22Rv1 (cell line): Measurements from ENCODE around the gene TIMM22.

ENCODE experiments used
- ZFX ChIP-seq: fragments of 450-650 bp; IDR thresholded peaks from 2 replicates; pipeline ENCODE4 v1.6.1; 2017; ENCODE audit warnings: antibody characterized with exemption, borderline replicate concordance
- TF ChIP-seq, protein P1 (sequence below): fragments of 450-650 bp; IDR thresholded peaks from 2 replicates; pipeline ENCODE4 v1.5.1; 2017; ENCODE audit warnings: mild to moderate bottlenecking

DNA sequence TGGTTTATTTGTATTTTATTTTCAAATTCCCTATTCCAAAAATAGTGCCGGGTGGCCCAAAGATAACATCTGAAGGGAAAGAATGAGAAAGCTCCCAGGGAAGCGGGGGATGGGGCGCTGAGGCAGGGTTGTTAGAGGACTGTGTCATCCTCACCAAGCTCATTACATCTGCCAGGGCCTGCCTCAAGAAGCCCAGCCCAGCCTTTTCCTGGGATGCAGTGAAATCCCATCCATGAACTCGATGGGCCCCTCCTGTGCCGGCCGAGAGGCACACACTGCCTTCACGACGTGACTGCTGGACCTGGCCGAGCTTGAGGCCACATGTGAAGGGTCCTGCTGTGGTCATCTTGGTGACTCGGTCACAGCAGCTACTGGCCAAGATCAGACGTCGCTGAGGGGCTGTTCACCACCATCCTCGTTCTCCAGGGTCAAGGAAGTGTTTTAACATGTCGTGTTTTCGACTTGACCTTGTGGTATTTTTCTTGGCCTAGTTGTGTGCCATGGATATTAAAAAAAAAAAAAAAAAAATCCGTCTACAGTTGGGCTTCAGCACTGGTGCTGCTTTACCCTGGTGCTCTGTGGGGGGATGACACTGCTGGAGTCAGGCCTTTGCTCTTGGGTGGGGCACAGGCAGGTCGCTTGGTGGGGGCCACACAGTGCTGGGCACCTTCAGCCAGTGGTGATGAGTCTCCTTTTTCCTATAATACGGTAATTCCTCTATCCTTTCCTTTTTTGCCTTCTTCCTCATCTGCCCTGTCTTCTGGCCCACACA lies 4.9 kb downstream of the TIMM22 start:
- TF ChIP-seq, protein P1, sequence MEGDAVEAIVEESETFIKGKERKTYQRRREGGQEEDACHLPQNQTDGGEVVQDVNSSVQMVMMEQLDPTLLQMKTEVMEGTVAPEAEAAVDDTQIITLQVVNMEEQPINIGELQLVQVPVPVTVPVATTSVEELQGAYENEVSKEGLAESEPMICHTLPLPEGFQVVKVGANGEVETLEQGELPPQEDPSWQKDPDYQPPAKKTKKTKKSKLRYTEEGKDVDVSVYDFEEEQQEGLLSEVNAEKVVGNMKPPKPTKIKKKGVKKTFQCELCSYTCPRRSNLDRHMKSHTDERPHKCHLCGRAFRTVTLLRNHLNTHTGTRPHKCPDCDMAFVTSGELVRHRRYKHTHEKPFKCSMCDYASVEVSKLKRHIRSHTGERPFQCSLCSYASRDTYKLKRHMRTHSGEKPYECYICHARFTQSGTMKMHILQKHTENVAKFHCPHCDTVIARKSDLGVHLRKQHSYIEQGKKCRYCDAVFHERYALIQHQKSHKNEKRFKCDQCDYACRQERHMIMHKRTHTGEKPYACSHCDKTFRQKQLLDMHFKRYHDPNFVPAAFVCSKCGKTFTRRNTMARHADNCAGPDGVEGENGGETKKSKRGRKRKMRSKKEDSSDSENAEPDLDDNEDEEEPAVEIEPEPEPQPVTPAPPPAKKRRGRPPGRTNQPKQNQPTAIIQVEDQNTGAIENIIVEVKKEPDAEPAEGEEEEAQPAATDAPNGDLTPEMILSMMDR = no peak
- TF ChIP-seq ZFX = no peak
